GM12892 (cell line): ENCODE results near the gene TANGO2.

Experiments used
- POLR2A ChIP-seq: IDR thresholded peaks from 2 replicates; pipeline ENCODE4 v1.6.1; 2011; ENCODE audit warnings: low read depth, low read length, control low read depth
- POLR2AphosphoS5 ChIP-seq: IDR thresholded peaks from 2 replicates; pipeline ENCODE4 v1.6.1; 2011; ENCODE audit warnings: low read depth, low read length, control low read depth

- no peak for TF ChIP-seq POLR2A
- TF ChIP-seq POLR2AphosphoS5 = no peak
These were observed 6.3 kb upstream of the TANGO2 start for GRCh38 chr22:20014526-20015186.
